ENCODE data around the gene H1-8.

DNA sequence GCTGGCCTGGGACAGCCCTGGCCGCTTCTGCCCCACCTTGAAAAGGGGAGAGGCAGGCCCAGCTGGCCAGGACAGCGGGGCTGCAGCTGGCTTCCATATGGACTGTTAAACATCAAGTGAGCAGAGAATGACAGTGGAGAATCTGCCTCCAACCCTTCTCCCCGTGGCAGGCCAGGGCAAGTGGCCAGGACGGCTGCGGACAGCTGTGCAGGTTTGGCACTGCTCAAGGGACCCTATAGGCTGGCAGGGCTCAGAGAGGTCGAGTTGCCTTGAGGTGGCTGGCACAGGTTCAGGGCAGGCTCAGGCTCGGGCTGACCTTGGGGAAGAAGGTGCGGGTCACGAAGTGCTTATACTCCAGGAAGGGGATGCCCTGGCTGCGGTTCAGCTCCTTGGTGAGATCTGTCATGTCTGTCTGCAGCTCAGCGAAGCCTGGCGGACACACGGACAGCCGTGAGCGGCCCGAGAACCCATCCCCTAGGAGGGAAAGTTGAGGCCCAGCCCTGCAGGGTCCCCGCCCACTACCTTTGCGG, 24.3 kb downstream of the H1-8 start:
- TF ChIP-seq, protein P1, sequence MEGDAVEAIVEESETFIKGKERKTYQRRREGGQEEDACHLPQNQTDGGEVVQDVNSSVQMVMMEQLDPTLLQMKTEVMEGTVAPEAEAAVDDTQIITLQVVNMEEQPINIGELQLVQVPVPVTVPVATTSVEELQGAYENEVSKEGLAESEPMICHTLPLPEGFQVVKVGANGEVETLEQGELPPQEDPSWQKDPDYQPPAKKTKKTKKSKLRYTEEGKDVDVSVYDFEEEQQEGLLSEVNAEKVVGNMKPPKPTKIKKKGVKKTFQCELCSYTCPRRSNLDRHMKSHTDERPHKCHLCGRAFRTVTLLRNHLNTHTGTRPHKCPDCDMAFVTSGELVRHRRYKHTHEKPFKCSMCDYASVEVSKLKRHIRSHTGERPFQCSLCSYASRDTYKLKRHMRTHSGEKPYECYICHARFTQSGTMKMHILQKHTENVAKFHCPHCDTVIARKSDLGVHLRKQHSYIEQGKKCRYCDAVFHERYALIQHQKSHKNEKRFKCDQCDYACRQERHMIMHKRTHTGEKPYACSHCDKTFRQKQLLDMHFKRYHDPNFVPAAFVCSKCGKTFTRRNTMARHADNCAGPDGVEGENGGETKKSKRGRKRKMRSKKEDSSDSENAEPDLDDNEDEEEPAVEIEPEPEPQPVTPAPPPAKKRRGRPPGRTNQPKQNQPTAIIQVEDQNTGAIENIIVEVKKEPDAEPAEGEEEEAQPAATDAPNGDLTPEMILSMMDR (IDR thresholded peaks at IDR 0.05), result no peak
- TF ChIP-seq POLR2A (IDR thresholded peaks at IDR 0.05), result no peak

Data from heart left ventricle (tissue), 13 donors.